GM23338 (cell line): ENCODE results near the gene RAB33A. TPM values are rescaled to one million over a fixed set of nuclear protein-coding genes. Genes with fewer than 3 reads are reported as not detected.
A peak's percentile ranks its signal among the peaks of the same experiment; 100 is the strongest.

Source experiments
- ATAC-seq: fragments of 200-7000 bp; cut with Tn5 transposase; 3 replicates; pipeline ENCODE4 v1.9.1; 2020
- DNase-seq: peaks from one replicate; pipeline ENCODE4 v3.0.0-alpha.2; 2015; ENCODE audit warnings: low spot score
- H2AFZ ChIP-seq: fragments of 200-600 bp; sonication (generic); 2 replicates; pipeline ENCODE4 v1.8.0; 2016; ENCODE audit warnings: antibody characterized with exemption, mild to moderate bottlenecking, moderate library complexity
- H3F3A ChIP-seq: fragments of 200-600 bp; sonication (generic); replicated peaks from 2 replicates; pipeline ENCODE4 v1.8.0; 2017; ENCODE audit warnings: antibody characterized with exemption, mixed run types, low read depth
- H3K27ac ChIP-seq: fragments of 200-600 bp; sonication (generic); 2 replicates; pipeline ENCODE4 v1.6.1; 2016; ENCODE audit warnings: low read depth
- H3K27me3 ChIP-seq: fragments of 200-600 bp; sonication (generic); 2 replicates; pipeline ENCODE4 v1.8.0; 2016; ENCODE audit warnings: mild to moderate bottlenecking, mixed run types, moderate library complexity; ENCODE audit not compliant: insufficient read depth
- H3K36me3 ChIP-seq: fragments of 200-600 bp; sonication (generic); 2 replicates; pipeline ENCODE4 v1.8.0; 2016; ENCODE audit warnings: mild to moderate bottlenecking; ENCODE audit not compliant: insufficient read depth
- H3K4me1 ChIP-seq: fragments of 200-600 bp; sonication (generic); 2 replicates; pipeline ENCODE4 v1.8.0; 2016; ENCODE audit warnings: mild to moderate bottlenecking, moderate library complexity; ENCODE audit not compliant: insufficient read depth
- H3K4me2 ChIP-seq: fragments of 200-600 bp; sonication (generic); 2 replicates; pipeline ENCODE4 v1.7.1; 2017; ENCODE audit warnings: mixed run types
- H3K4me3 ChIP-seq: fragments of 200-600 bp; sonication (generic); 2 replicates; pipeline ENCODE4 v1.6.1; 2016; ENCODE audit warnings: mixed run types
- H3K79me2 ChIP-seq: fragments of 200-600 bp; sonication (generic); replicated peaks from 2 replicates; pipeline ENCODE4 v1.8.0; 2017; ENCODE audit warnings: mild to moderate bottlenecking; ENCODE audit not compliant: insufficient read depth
- H3K9me2 ChIP-seq: fragments of 200-600 bp; sonication (generic); 2 replicates; pipeline ENCODE4 v1.8.0; 2017; ENCODE audit not compliant: insufficient read depth
- H4K20me1 ChIP-seq: fragments of 200-600 bp; sonication (generic); replicated peaks from 2 replicates; pipeline ENCODE4 v1.8.0; 2017; ENCODE audit warnings: mild to moderate bottlenecking; ENCODE audit not compliant: insufficient read depth
- H3K27ac Mint-ChIP-seq: 2 replicates; pipeline ENCODE4 v1.8.0; 2020; ENCODE audit warnings: inconsistent platforms, mild to moderate bottlenecking, moderate library complexity, mixed read lengths
- H3K27me3 Mint-ChIP-seq: 3 replicates; pipeline ENCODE4 v1.8.0; 2022; ENCODE audit warnings: low read depth, mild to moderate bottlenecking, moderate library complexity, mixed read lengths, inconsistent platforms; ENCODE audit not compliant: insufficient read depth, poor library complexity
- H3K36me3 Mint-ChIP-seq: 3 replicates; pipeline ENCODE4 v1.8.0; 2021; ENCODE audit warnings: low read depth, mild to moderate bottlenecking, inconsistent platforms, moderate library complexity, mixed read lengths
- H3K4me1 Mint-ChIP-seq: 3 replicates; pipeline ENCODE4 v1.8.0; 2020; ENCODE audit warnings: mild to moderate bottlenecking, inconsistent platforms, mixed read lengths
- H3K4me3 Mint-ChIP-seq: 3 replicates; pipeline ENCODE4 v1.8.0; 2021; ENCODE audit warnings: moderate library complexity, mild to moderate bottlenecking, inconsistent platforms, mixed read lengths
- H3K9me3 Mint-ChIP-seq: 3 replicates; pipeline ENCODE4 v1.8.0; 2020; ENCODE audit warnings: moderate library complexity, mild to moderate bottlenecking, inconsistent platforms, mixed read lengths
- CREB1 ChIP-seq: fragments of 250-450 bp; sonication (Bioruptor Pico); IDR thresholded peaks from 2 replicates; pipeline ENCODE4 v1.5.0; 2020; ENCODE audit warnings: low read depth, mild to moderate bottlenecking, moderate library complexity
- EZH2 ChIP-seq: fragments of 200-600 bp; sonication (generic); IDR thresholded peaks from one replicate; pipeline ENCODE4 v1.8.0; 2017; ENCODE audit warnings: antibody characterized with exemption, mild to moderate bottlenecking, low read depth; ENCODE audit not compliant: unreplicated experiment
- JUNB ChIP-seq: IDR thresholded peaks from one replicate; pipeline ENCODE4 v1.6.1; 2016; ENCODE audit warnings: antibody characterized with exemption; ENCODE audit not compliant: unreplicated experiment
- NANOG ChIP-seq: IDR thresholded peaks from 2 replicates; pipeline ENCODE4 v1.6.1; 2016; ENCODE audit warnings: antibody characterized with exemption, borderline replicate concordance
- POLR2AphosphoS5 ChIP-seq: IDR thresholded peaks from 2 replicates; pipeline ENCODE4 v1.6.1; 2016; ENCODE audit warnings: antibody characterized with exemption, low read depth
- STAT1 ChIP-seq: IDR thresholded peaks from one replicate; pipeline ENCODE4 v1.6.1; 2016; ENCODE audit warnings: antibody characterized with exemption; ENCODE audit not compliant: unreplicated experiment
- ZNF114 ChIP-seq: fragments of 250-450 bp; sonication (Bioruptor Pico); IDR thresholded peaks from 2 replicates; pipeline ENCODE4 v1.5.0; 2020; ENCODE audit warnings: mild to moderate bottlenecking, moderate library complexity
- polyA plus RNA-seq: library from polyadenylated mRNA; unstranded; fragments of >200 nt; fragmentation: Nextera tagmentation; extraction: Ambion mirVana; gene quantifications from 2 replicates; pipeline ENCODE4 v1.2.1, GENCODE V29; 2016
- total RNA-seq: library from RNA; depleted of rRNA; stranded (reverse); fragments of >200 nt; shearing (Covaris generic); gene quantifications from 2 replicates; pipeline ENCODE4 v1.2.3, GENCODE V29; 2014
- TF ChIP-seq, protein P1 (sequence below): IDR thresholded peaks from 2 replicates; pipeline ENCODE4 v1.6.1; 2016; ENCODE audit warnings: antibody characterized with exemption
- TF ChIP-seq, protein P2 (sequence below), 2 experiments: fragments of 200-600 bp in 1 of 2; sonication (generic) in 1 of 2; conservative IDR thresholded peaks; 2 replicates each; pipeline versions ENCODE4 v1.5.1 to v1.6.1; 2016 to 2017; ENCODE audit warnings: antibody characterized with exemption in 2 of 2, low read depth in 2 of 2, mild to moderate bottlenecking in 2 of 2, moderate library complexity in 1 of 2
- TF ChIP-seq, protein P3 (sequence below): IDR thresholded peaks from one replicate; pipeline ENCODE4 v1.6.1; 2018; ENCODE audit warnings: antibody characterized with exemption; ENCODE audit not compliant: unreplicated experiment
- TF ChIP-seq, protein P4 (sequence below): fragments of 250-450 bp; sonication (Bioruptor Pico); IDR thresholded peaks from 2 replicates; pipeline ENCODE4 v1.5.0; 2020; ENCODE audit warnings: mild to moderate bottlenecking, moderate library complexity

RAB33A gene
- total and polyA plus RNA-seq, 2 experiments from 2014 or later: 5.5 to 6.5 TPM

GRCh38 chrX:130166503-130166777, 5.3 kb upstream of the RAB33A start (continued):
- no peak for TF ChIP-seq NANOG
- TF ChIP-seq, protein P1, sequence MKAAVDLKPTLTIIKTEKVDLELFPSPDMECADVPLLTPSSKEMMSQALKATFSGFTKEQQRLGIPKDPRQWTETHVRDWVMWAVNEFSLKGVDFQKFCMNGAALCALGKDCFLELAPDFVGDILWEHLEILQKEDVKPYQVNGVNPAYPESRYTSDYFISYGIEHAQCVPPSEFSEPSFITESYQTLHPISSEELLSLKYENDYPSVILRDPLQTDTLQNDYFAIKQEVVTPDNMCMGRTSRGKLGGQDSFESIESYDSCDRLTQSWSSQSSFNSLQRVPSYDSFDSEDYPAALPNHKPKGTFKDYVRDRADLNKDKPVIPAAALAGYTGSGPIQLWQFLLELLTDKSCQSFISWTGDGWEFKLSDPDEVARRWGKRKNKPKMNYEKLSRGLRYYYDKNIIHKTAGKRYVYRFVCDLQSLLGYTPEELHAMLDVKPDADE: no peak
- TF ChIP-seq JUNB: no peak
- TF ChIP-seq, protein P2, sequence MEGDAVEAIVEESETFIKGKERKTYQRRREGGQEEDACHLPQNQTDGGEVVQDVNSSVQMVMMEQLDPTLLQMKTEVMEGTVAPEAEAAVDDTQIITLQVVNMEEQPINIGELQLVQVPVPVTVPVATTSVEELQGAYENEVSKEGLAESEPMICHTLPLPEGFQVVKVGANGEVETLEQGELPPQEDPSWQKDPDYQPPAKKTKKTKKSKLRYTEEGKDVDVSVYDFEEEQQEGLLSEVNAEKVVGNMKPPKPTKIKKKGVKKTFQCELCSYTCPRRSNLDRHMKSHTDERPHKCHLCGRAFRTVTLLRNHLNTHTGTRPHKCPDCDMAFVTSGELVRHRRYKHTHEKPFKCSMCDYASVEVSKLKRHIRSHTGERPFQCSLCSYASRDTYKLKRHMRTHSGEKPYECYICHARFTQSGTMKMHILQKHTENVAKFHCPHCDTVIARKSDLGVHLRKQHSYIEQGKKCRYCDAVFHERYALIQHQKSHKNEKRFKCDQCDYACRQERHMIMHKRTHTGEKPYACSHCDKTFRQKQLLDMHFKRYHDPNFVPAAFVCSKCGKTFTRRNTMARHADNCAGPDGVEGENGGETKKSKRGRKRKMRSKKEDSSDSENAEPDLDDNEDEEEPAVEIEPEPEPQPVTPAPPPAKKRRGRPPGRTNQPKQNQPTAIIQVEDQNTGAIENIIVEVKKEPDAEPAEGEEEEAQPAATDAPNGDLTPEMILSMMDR (conservative IDR thresholded peaks at IDR 0.05; ENCODE audit: low read depth in 2 of 2): no peak
- TF ChIP-seq EZH2: no peak

GRCh38 chrX:130167040-130167439, 4.7 kb upstream of the RAB33A start:
- Histone ChIP-seq H3K4me3 (peak overlapping the region; percentile 84), H3K9me2 (no peaks in the 10 kb centered on the region), H4K20me1 (no peaks in the 10 kb centered on the region), H3K4me2 (peak overlapping the region; percentile 92), H3K4me1 (peaks cover 12% of the 10 kb centered on the region), H3K36me3 (no peaks in the 10 kb centered on the region), H3K27ac (no peak overlapping the region), H3F3A (no peaks in the 10 kb centered on the region), H2AFZ (no peak overlapping the region), H3K79me2 (peaks cover 28% of the 10 kb centered on the region), H3K27me3 (peaks cover 3% of the 10 kb centered on the region; the same call in 1 of the 2 replicates)
- Mint-ChIP-seq H3K4me3 (peak overlapping the region; percentile 94), H3K27me3 (peaks cover 1% of the 10 kb centered on the region), H3K4me1 (peaks cover 15% of the 10 kb centered on the region; the same call in 2 of the 3 replicates), H3K36me3 (no peaks in the 10 kb centered on the region; the same call in 1 of the 3 replicates), H3K9me3 (no peaks in the 10 kb centered on the region; the same call in 2 of the 3 replicates), H3K27ac (no peak overlapping the region)
- DNase-seq (no peak), ATAC-seq (no peak)
- no peak for TF ChIP-seq CREB1 (CRISPR knock-in tag)
- no peak for TF ChIP-seq STAT1
- TF ChIP-seq, protein P2 (conservative IDR thresholded peaks at IDR 0.05; ENCODE audit: low read depth in 2 of 2): no peak
- no peak for TF ChIP-seq ZNF114 (CRISPR knock-in tag)
- TF ChIP-seq POLR2AphosphoS5: no peak
- TF ChIP-seq, protein P3, sequence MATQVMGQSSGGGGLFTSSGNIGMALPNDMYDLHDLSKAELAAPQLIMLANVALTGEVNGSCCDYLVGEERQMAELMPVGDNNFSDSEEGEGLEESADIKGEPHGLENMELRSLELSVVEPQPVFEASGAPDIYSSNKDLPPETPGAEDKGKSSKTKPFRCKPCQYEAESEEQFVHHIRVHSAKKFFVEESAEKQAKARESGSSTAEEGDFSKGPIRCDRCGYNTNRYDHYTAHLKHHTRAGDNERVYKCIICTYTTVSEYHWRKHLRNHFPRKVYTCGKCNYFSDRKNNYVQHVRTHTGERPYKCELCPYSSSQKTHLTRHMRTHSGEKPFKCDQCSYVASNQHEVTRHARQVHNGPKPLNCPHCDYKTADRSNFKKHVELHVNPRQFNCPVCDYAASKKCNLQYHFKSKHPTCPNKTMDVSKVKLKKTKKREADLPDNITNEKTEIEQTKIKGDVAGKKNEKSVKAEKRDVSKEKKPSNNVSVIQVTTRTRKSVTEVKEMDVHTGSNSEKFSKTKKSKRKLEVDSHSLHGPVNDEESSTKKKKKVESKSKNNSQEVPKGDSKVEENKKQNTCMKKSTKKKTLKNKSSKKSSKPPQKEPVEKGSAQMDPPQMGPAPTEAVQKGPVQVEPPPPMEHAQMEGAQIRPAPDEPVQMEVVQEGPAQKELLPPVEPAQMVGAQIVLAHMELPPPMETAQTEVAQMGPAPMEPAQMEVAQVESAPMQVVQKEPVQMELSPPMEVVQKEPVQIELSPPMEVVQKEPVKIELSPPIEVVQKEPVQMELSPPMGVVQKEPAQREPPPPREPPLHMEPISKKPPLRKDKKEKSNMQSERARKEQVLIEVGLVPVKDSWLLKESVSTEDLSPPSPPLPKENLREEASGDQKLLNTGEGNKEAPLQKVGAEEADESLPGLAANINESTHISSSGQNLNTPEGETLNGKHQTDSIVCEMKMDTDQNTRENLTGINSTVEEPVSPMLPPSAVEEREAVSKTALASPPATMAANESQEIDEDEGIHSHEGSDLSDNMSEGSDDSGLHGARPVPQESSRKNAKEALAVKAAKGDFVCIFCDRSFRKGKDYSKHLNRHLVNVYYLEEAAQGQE: no peak
- no peak for TF ChIP-seq JUNB
- TF ChIP-seq, protein P4, sequence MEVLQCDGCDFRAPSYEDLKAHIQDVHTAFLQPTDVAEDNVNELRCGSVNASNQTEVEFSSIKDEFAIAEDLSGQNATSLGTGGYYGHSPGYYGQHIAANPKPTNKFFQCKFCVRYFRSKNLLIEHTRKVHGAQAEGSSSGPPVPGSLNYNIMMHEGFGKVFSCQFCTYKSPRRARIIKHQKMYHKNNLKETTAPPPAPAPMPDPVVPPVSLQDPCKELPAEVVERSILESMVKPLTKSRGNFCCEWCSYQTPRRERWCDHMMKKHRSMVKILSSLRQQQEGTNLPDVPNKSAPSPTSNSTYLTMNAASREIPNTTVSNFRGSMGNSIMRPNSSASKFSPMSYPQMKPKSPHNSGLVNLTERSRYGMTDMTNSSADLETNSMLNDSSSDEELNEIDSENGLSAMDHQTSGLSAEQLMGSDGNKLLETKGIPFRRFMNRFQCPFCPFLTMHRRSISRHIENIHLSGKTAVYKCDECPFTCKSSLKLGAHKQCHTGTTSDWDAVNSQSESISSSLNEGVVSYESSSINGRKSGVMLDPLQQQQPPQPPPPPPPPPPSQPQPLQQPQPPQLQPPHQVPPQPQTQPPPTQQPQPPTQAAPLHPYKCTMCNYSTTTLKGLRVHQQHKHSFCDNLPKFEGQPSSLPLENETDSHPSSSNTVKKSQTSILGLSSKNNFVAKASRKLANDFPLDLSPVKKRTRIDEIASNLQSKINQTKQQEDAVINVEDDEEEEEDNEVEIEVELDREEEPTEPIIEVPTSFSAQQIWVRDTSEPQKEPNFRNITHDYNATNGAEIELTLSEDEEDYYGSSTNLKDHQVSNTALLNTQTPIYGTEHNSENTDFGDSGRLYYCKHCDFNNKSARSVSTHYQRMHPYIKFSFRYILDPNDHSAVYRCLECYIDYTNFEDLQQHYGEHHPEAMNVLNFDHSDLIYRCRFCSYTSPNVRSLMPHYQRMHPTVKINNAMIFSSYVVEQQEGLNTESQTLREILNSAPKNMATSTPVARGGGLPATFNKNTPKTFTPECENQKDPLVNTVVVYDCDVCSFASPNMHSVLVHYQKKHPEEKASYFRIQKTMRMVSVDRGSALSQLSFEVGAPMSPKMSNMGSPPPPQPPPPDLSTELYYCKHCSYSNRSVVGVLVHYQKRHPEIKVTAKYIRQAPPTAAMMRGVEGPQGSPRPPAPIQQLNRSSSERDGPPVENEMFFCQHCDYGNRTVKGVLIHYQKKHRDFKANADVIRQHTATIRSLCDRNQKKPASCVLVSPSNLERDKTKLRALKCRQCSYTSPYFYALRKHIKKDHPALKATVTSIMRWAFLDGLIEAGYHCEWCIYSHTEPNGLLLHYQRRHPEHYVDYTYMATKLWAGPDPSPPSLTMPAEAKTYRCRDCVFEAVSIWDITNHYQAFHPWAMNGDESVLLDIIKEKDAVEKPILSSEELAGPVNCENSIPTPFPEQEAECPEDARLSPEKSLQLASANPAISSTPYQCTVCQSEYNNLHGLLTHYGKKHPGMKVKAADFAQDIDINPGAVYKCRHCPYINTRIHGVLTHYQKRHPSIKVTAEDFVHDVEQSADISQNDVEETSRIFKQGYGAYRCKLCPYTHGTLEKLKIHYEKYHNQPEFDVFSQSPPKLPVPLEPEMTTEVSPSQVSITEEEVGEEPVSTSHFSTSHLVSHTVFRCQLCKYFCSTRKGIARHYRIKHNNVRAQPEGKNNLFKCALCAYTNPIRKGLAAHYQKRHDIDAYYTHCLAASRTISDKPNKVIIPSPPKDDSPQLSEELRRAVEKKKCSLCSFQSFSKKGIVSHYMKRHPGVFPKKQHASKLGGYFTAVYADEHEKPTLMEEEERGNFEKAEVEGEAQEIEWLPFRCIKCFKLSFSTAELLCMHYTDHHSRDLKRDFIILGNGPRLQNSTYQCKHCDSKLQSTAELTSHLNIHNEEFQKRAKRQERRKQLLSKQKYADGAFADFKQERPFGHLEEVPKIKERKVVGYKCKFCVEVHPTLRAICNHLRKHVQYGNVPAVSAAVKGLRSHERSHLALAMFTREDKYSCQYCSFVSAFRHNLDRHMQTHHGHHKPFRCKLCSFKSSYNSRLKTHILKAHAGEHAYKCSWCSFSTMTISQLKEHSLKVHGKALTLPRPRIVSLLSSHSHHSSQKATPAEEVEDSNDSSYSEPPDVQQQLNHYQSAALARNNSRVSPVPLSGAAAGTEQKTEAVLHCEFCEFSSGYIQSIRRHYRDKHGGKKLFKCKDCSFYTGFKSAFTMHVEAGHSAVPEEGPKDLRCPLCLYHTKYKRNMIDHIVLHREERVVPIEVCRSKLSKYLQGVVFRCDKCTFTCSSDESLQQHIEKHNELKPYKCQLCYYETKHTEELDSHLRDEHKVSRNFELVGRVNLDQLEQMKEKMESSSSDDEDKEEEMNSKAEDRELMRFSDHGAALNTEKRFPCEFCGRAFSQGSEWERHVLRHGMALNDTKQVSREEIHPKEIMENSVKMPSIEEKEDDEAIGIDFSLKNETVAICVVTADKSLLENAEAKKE: no peak
